Prostate gland (tissue), 2 donors: ENCODE results near the gene LTBP2. TPM values are rescaled to one million over a fixed set of nuclear protein-coding genes. Genes with fewer than 3 reads are reported as not detected.

Experiments
- DNase-seq: peaks from one replicate; pipeline ENCODE4 v3.0.0-alpha.2; 2019; ENCODE audit warnings: low spot score
- H3K27ac ChIP-seq, 2 donors: fragments of 200-600 bp; sonication (generic); 2 replicates each; pipeline ENCODE4 v1.5.1; 2017 to 2019
- H3K27me3 ChIP-seq: fragments of 200-600 bp; sonication (generic); replicated peaks from 2 replicates; pipeline ENCODE4 v1.5.1; 2019; ENCODE audit not compliant: insufficient read depth
- H3K36me3 ChIP-seq, 2 donors: fragments of 200-600 bp; sonication (generic); 1 replicate in 1 of 2; 2 replicates in 1 of 2; pipeline versions ENCODE4 v1.5.1 to v1.8.1; 2017 to 2019
- H3K4me1 ChIP-seq: fragments of 200-600 bp; sonication (generic); replicated peaks from 2 replicates; pipeline ENCODE4 v1.5.1; 2019
- H3K4me3 ChIP-seq, 2 donors: fragments of 200-600 bp; sonication (generic); 2 replicates each; pipeline ENCODE4 v1.5.1; 2017 to 2019
- H3K9me3 ChIP-seq: fragments of 200-600 bp; sonication (generic); 2 replicates; pipeline ENCODE4 v1.5.1; 2017
- CTCF ChIP-seq, 4 experiments: fragments of 200-600 bp in 2 of 4; fragments of 450-650 bp in 2 of 4; sonication (generic) in 2 of 4; IDR thresholded peaks; 1 replicate in 3 of 4; 2 replicates in 1 of 4; pipeline ENCODE4 v1.5.1; 2016 to 2019; ENCODE audit warnings: antibody characterized with exemption in 4 of 4, mild to moderate bottlenecking in 2 of 4, moderate library complexity in 2 of 4
- POLR2A ChIP-seq: fragments of 450-650 bp; IDR thresholded peaks from one replicate; pipeline ENCODE4 v1.6.1; 2016; ENCODE audit warnings: antibody characterized with exemption, mild to moderate bottlenecking
- POLR2AphosphoS5 ChIP-seq: sonication (generic); formaldehyde crosslinking; IDR thresholded peaks from one replicate; pipeline ENCODE4 v1.6.1; 2017; ENCODE audit warnings: antibody characterized with exemption
- WGBS: methylation state at CpG from one replicate; pipeline ENCODE4 v1.1.5; 2018; 5-methylcytosine and 5-hydroxymethylcytosine counted together
- intact Hi-C: fragments of 100-400 bp; cut with DNase I; formaldehyde crosslinking; loops from one replicate; pipeline ENCODE4 v1.14.2; 2022
- total RNA-seq, 2 donors: library from RNA; depleted of rRNA; stranded (reverse); fragments of >200 nt; gene quantifications; one replicate each; pipeline ENCODE4 v1.1.0, GENCODE V29; 2016

LTBP2 gene
- total RNA-seq, 2 donors from 2014 or later: 47.0 to 90.7 TPM

- TF ChIP-seq POLR2AphosphoS5: no peak
- no peak for TF ChIP-seq POLR2A
- no peak for TF ChIP-seq CTCF (IDR thresholded peaks at IDR 0.05)
- intact Hi-C loops: no loop called here
- WGBS: 32% methylated on average over 4 of the region's 4 CpGs
- no peak overlapping the region for H3K4me3 ChIP-seq
- no peak for DNase-seq
- no peaks in the 10 kb centered on the region for H3K27me3 ChIP-seq
- no peak overlapping the region for H3K27ac ChIP-seq
- H3K4me1 ChIP-seq: no peaks in the 10 kb centered on the region
- H3K36me3 ChIP-seq: no peaks in the 10 kb centered on the region
- H3K9me3 ChIP-seq: no peaks in the 10 kb centered on the region
These were observed 40.5 kb upstream of the LTBP2 start for GRCh38 chr14:74652541-74652940.

- intact Hi-C loops: no loop called here
- Histone ChIP-seq H3K4me3 (no peak overlapping the region), H3K27ac (no peak overlapping the region), H3K36me3 (no peaks in the 10 kb centered on the region), H3K9me3 (no peaks in the 10 kb centered on the region), H3K27me3 (no peaks in the 10 kb centered on the region), H3K4me1 (no peaks in the 10 kb centered on the region)
- 87% methylated on average over 1 of the region's 1 CpG for WGBS
- DNase-seq: no peak
- no peak for TF ChIP-seq CTCF (IDR thresholded peaks at IDR 0.05)
- no peak for TF ChIP-seq POLR2AphosphoS5
- no peak for TF ChIP-seq POLR2A
These were observed 39.1 kb upstream of the LTBP2 start for GRCh38 chr14:74650927-74651686.

- H3K27me3 ChIP-seq: no peaks in the 10 kb centered on the region
- intact Hi-C loops: no loop called here
- no peak overlapping the region for H3K27ac ChIP-seq
- H3K4me3 ChIP-seq: no peak overlapping the region
- DNase-seq: no peak
- H3K36me3 ChIP-seq: no peaks in the 10 kb centered on the region
- TF ChIP-seq POLR2AphosphoS5 (no peak), POLR2A (no peak), CTCF (IDR thresholded peaks at IDR 0.05) (no peak)
- 90% methylated on average over 2 of the region's 2 CpGs for WGBS
- H3K4me1 ChIP-seq: no peaks in the 10 kb centered on the region
- no peaks in the 10 kb centered on the region for H3K9me3 ChIP-seq
These were observed 37.6 kb upstream of the LTBP2 start for GRCh38 chr14:74649673-74650072.

GRCh38 chr14:74649167-74649566, 37.1 kb upstream of the LTBP2 start:
- Histone ChIP-seq H3K4me1 (no peaks in the 10 kb centered on the region), H3K27ac (no peak overlapping the region), H3K36me3 (no peaks in the 10 kb centered on the region), H3K9me3 (no peaks in the 10 kb centered on the region), H3K4me3 (no peak overlapping the region), H3K27me3 (no peaks in the 10 kb centered on the region)
- no peak for DNase-seq
- TF ChIP-seq CTCF (IDR thresholded peaks at IDR 0.05): no peak
- no peak for TF ChIP-seq POLR2AphosphoS5
- no peak for TF ChIP-seq POLR2A
- WGBS: 62% methylated on average over 7 of the region's 7 CpGs
- intact Hi-C loops: no loop called here

- H3K27me3 ChIP-seq: no peaks in the 10 kb centered on the region
- intact Hi-C loops: no loop called here
- no peak for DNase-seq
- H3K9me3 ChIP-seq: no peaks in the 10 kb centered on the region
- H3K36me3 ChIP-seq: no peaks in the 10 kb centered on the region
- no peaks in the 10 kb centered on the region for H3K4me1 ChIP-seq
- WGBS: 30% methylated on average over 7 of the region's 7 CpGs
- no peak overlapping the region for H3K4me3 ChIP-seq
- no peak overlapping the region for H3K27ac ChIP-seq
- TF ChIP-seq POLR2AphosphoS5: no peak
- no peak for TF ChIP-seq POLR2A
- TF ChIP-seq CTCF (IDR thresholded peaks at IDR 0.05): no peak
These were observed 36.6 kb upstream of the LTBP2 start for GRCh38 chr14:74648601-74649000.
